CD4-positive, alpha-beta T cell treated with Interleukin-17A for 1 hour (primary cell): ENCODE measurements around the gene HYAL1.

Experiments
- DNase-seq: peaks from one replicate; pipeline ENCODE4 v3.0.0-alpha.2; 2020

The HYAL1 gene

DNA sequence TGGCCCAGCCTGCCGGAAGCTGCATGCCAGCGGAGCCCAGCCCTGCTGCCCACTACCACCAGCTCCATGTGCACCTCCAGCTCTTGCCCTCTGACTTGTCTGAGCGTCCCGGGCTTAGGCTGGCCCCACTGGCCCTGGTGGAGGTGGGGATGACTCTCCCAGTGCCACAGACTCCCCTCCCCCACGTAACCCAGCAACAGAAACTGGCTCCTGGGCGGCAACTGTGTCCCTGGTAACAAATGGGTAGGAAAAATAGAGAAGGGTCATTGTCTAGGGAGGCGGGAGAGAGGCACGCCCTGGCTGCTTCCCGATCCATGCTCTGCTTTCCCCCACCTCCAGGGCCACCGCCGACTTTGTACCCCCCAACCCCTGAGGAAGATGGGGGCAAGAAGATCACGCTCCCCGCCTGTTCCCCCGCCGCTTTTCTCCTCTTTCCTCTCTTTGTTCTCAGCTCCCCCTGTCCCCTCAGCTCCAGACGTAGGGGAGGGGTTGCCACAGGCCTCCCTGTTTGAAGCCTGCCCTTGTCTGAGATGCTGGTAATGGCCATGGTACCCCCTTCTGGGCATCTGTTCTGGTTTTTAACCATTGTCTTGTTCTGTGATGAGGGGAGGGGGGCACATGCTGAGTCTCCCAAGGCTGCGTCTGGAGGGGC, 45.2 kb downstream of the HYAL1 start:
- DNase-seq = no peak

DNA sequence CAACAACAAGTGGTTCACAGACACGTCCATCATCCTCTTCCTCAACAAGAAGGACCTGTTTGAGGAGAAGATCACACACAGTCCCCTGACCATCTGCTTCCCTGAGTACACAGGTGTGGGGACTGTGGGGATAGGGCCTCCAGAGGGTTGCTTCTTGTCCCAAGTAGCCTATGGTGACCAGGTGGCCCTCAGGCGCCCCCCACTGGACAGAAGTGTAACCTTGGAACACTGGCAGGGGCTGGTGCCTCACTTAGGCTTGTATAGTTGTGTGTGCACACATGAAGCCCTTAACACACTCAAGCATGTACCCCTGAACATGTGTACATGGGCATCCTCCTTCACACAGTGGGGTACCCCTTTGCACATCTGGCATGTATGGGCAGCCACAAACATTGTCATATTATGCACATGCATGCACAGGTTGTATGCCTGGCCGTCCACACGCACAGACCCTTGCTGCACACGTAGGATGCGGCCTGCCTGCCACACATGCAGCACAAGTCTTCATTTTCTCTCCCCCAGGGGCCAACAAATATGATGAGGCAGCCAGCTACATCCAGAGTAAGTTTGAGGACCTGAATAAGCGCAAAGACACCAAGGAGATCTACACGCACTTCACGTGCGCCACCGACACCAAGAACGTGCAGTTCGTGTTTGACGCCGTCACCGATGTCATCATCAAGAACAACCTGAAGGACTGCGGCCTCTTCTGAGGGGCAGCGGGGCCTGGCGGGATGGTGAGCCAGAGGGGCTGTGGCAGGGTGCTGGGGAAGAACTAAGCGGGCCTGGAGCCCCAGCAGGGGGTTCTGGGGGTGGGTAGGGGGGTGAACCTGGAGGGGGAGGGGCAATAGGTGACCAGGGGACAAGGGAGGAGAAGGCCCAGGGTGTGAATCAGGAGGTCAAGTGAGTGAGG, 46.1 kb downstream of the HYAL1 start:
- peak; percentile 43 for DNase-seq

GRCh38 chr3:50255251-50255615, 48.1 kb downstream of the HYAL1 start:
- DNase-seq = no peak

GRCh38 chr3:50254577-50255250, 48.7 kb downstream of the HYAL1 start:
- DNase-seq = no peak

- no peak for DNase-seq
These were observed 52.2 kb downstream of the HYAL1 start for GRCh38 chr3:50251220-50251619.

GRCh38 chr3:50250514-50250913, 52.9 kb downstream of the HYAL1 start:
- DNase-seq = no peak
